22Rv1 (cell line): Measurements from ENCODE around the gene ANKUB1.

Experiments used
- H3K27ac ChIP-seq: fragments of 450-650 bp; 2 replicates; pipeline ENCODE4 v1.5.1; 2017
- ZFX ChIP-seq: fragments of 450-650 bp; IDR thresholded peaks from 2 replicates; pipeline ENCODE4 v1.6.1; 2017; ENCODE audit warnings: antibody characterized with exemption, borderline replicate concordance
- TF ChIP-seq, protein P1 (sequence below): fragments of 450-650 bp; IDR thresholded peaks from 2 replicates; pipeline ENCODE4 v1.5.1; 2017; ENCODE audit warnings: mild to moderate bottlenecking

The ANKUB1 gene

DNA sequence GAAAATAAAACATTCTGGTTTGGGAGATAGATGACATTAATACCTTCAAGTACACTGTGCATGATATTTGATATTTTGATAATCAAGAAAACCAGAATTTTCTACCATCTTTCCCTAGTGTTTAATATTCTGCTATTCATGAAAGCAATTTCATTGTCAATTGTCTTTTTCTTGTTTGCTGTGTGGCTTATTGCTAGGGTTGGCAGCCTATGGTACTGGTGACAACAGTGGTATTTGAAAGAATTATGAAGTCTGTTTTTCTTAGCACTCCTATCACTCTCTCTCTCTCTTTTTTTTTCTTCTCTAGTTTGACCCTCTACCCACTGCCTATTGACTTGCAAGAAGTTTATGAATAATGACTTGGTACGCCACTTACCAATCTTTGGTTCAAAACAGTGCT lies 36.0 kb upstream of the ANKUB1 start:
- no peak overlapping the region for H3K27ac ChIP-seq
- TF ChIP-seq, protein P1, sequence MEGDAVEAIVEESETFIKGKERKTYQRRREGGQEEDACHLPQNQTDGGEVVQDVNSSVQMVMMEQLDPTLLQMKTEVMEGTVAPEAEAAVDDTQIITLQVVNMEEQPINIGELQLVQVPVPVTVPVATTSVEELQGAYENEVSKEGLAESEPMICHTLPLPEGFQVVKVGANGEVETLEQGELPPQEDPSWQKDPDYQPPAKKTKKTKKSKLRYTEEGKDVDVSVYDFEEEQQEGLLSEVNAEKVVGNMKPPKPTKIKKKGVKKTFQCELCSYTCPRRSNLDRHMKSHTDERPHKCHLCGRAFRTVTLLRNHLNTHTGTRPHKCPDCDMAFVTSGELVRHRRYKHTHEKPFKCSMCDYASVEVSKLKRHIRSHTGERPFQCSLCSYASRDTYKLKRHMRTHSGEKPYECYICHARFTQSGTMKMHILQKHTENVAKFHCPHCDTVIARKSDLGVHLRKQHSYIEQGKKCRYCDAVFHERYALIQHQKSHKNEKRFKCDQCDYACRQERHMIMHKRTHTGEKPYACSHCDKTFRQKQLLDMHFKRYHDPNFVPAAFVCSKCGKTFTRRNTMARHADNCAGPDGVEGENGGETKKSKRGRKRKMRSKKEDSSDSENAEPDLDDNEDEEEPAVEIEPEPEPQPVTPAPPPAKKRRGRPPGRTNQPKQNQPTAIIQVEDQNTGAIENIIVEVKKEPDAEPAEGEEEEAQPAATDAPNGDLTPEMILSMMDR: no peak
- no peak for TF ChIP-seq ZFX

DNA sequence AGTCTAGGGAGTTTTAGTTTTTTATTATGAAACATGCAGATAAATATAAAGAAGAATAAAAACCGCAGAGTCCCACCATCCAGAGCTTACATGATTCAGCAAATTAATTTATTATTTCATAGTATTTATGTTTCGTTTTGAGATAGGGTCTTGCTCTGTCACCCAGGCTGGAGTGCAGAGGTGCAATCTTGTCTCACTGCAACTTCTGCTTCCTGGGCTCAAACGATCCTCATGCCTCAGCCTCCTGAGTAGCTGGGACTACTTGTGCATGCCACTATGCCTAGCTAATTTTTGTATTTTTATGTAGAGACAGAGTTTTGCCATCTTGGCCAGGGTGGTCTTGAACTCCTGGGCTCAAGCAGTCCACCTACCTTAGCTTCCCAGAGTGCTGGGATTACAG lies 34.3 kb upstream of the ANKUB1 start:
- no peak overlapping the region for H3K27ac ChIP-seq
- TF ChIP-seq, protein P1: no peak
- TF ChIP-seq ZFX: no peak

DNA sequence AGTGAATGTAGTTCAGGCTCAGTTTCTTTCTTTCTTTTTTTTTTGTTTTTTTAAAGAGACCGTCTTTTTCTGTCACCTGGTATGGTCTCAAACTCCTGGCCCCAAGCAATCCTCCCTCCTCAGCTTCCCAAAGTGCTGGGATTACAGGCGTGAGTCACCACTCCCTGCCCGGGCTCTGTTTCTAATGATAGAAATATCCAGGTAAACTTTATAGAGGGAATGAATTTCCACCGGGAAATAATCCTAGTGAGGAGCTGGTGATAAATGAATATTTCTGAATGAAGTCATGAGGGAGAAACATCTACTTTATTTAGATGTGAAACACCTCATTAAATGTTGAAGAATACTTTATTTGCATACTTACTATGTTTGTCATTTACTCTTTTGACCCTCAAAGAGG lies 27.8 kb upstream of the ANKUB1 start:
- no peak for TF ChIP-seq ZFX
- TF ChIP-seq, protein P1: no peak
- no peak overlapping the region for H3K27ac ChIP-seq

DNA sequence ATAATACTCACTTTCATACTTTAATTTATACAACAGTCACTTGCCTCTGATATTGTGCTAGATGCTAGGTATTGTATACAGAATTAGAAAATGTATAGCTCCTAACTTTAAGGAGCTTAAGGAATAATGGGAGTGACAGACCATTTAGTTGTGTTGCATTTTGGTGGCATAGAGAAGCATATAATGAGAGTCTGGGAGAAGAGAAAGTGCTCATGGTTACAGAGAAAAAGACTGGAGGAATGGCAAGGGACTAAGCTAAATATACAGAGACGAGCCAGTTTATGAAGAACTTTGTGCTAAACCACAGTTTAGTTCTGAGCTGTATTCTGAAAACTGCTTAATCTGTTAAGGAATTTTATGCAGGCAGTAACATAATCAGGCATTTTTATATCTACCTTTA lies 27.1 kb upstream of the ANKUB1 start:
- no peak overlapping the region for H3K27ac ChIP-seq
- TF ChIP-seq ZFX: no peak

DNA sequence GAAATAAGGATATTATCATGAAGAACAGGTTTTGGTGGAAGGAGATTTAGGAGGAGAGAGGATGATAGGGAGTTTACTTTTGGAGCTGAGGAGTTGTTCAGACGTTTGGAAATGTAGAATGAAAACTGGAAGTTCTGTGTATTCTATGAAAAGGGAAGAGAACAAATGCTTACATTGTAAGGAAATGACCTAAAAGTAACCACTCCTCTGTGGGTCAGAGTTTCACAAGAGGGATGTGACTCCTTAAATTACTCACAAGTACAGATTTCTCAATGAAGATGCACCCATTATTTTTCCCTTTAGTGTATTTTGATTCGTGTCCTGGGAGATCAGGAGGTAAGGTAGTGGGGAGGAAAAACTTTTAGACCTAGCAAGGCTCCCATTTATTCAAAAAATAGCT lies 24.6 kb upstream of the ANKUB1 start:
- TF ChIP-seq ZFX: no peak
- TF ChIP-seq, protein P1: no peak
- no peak overlapping the region for H3K27ac ChIP-seq

DNA sequence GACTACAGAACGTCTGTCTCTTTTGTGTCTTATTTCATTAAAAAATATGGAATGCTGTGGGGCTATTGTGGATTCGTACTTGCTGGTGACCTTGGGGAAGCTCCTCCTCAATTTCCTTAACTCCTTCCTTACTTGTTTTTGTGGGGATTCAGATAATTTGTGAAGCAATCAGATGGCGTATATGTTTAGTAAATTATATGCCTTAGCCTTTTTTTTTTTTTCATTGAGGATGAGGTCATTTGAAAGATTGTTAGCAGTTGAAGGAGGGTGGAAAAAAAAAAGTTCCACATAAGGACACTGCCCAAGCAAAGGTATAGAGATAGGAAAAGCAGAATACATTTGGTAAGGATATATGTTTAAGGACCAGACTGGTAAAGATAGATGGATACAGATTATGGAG lies 24.0 kb upstream of the ANKUB1 start:
- TF ChIP-seq, protein P1: no peak
- no peak for TF ChIP-seq ZFX
- no peak overlapping the region for H3K27ac ChIP-seq

DNA sequence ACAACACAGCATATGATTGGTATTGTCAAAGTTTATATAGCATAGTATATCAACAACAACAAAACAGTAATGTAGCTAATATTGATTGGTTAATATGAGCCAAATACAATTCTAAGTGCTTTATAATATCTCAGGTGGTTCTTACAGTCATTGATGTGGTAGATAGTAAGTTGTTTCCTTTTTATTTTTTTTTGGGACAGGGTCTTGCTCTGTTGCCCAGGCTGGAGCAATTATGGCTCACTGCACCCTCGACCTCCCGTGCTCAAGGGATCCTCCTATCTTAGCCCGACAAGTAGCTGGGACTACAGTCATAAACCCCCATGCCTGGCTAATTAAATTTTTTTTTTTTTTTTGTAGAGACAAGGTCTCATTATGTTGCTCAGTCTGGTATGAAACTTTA lies 23.4 kb upstream of the ANKUB1 start:
- H3K27ac ChIP-seq: no peak overlapping the region
- TF ChIP-seq, protein P1: no peak
- no peak for TF ChIP-seq ZFX

DNA sequence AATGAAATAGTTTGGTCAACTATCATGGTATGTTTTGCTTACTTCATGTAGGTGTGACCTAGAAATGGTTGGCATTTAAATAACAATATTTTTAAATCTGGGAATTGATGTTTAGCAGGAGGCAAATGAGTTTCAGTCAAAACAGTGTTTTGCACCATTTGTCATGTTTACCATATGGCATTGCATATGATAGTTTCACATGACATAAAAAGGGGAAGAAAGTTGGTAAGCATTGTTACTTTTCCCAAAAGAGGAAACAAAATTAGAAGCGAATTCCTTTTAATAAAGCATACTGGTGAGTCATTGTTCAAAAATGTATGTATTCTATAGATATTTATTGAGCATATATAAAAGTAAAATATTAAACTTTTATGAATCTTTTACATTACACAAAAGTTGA lies 23.0 kb upstream of the ANKUB1 start:
- H3K27ac ChIP-seq: no peak overlapping the region
- TF ChIP-seq, protein P1: no peak
- no peak for TF ChIP-seq ZFX
